ENCODE data around the gene SEC24C. TPM values are rescaled to one million over a fixed set of nuclear protein-coding genes. Genes with fewer than 3 reads are reported as not detected.
"Not testable (repeated sequence)": the region's sequence is repeated elsewhere in the genome, so short reads cannot be mapped to it uniquely, and the experiment has no call there.

SEC24C gene
- total and polyA plus RNA-seq, 2 donors = 31.4 to 40.2 TPM

DNA sequence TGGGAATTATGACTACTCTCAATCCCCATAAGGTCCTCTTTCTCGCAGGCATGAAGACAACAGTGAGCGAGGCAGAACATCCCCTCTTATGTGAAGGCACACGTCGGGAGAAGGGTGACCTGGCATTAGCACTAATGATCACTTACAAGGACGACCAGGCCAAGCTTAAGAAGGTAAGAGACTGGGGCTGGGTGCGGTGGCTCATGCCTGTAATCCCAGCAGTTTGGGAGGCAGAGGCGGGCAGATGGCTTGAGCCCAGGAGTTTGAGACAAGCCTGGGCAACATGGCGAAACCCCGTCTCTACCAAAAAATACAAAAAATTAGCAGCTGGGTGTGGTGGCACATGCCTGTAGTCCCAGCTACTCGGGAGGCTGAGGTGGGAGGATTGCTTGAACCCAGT is 51.3 kb downstream of the SEC24C start:
- H3K27me3 ChIP-seq (ENCODE audit: control insufficient read depth in 2 of 2, insufficient read depth in 1 of 2, low read length in 1 of 2); H3K4me1 ChIP-seq (ENCODE audit: control insufficient read depth in 2 of 2, insufficient read depth in 2 of 2, low read length in 2 of 2); H3K27ac ChIP-seq (ENCODE audit: low read depth in 1 of 2, low read length in 1 of 2); H3K4me3 ChIP-seq (ENCODE audit: low read length in 2 of 2); H3K9me3 ChIP-seq (ENCODE audit: control insufficient read depth in 2 of 2, insufficient read depth in 1 of 2, low read length in 1 of 2); DNase-seq (ENCODE audit: low read depth in 6 of 9, low spot score in 9 of 9): not testable (repeated sequence)
- 98% methylated on average over 10 of the region's 10 CpGs for WGBS
- H3K36me3 ChIP-seq (ENCODE audit: control insufficient read depth in 2 of 2, insufficient read depth in 2 of 2, low read length in 1 of 2) = peaks cover 82 to 95% of the 10 kb centered on the region in 2 donors

DNA sequence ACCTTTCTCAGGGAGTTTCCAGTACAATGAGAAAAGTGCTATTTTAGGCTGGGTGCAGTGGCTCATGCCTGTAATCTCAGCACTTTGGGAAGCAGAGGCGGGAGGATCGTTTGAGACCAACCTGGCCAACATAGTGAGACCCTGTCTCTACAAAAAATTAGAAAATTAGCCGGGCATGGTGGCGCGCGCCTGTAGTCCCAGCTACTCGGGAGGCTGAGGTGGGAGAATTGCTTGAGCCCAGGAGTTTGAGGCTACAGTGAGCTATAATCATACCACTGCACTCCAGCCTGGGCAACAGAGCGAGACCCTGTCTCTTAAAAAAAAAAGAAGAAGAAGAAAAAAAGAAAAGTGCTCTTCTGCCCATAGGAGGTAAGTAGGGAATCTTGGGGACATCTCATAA is 51.9 kb downstream of the SEC24C start:
- H3K27ac ChIP-seq (ENCODE audit: low read depth in 1 of 2, low read length in 1 of 2); DNase-seq (ENCODE audit: low read depth in 6 of 9, low spot score in 9 of 9); H3K4me1 ChIP-seq (ENCODE audit: control insufficient read depth in 2 of 2, insufficient read depth in 2 of 2, low read length in 2 of 2); H3K4me3 ChIP-seq (ENCODE audit: low read length in 2 of 2); H3K27me3 ChIP-seq (ENCODE audit: control insufficient read depth in 2 of 2, insufficient read depth in 1 of 2, low read length in 1 of 2); H3K9me3 ChIP-seq (ENCODE audit: control insufficient read depth in 2 of 2, insufficient read depth in 1 of 2, low read length in 1 of 2): not testable (repeated sequence)
- 98% methylated on average over 8 of the region's 8 CpGs for WGBS
- H3K36me3 ChIP-seq (ENCODE audit: control insufficient read depth in 2 of 2, insufficient read depth in 2 of 2, low read length in 1 of 2) = peaks cover 83 to 96% of the 10 kb centered on the region in 2 donors

DNA sequence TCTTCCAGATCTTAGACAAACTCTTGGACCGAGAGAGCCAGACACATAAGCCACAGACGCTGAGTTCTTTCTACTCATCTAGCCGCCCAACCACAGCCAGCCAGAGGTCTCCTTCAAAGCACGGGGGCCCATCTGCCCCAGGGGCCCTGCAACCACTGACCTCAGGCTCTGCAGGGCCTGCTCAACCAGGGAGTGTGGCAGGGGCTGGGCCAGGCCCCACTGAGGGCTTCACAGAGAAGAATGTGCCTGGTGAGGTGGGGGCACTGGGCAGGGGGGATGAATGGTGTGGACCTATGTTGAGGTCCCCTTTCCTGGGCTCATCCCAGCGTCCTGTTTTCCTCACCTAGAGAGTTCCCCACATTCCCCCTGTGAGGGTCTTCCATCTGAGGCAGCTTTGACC is 52.6 kb downstream of the SEC24C start:
- H3K4me3 ChIP-seq (ENCODE audit: low read length in 2 of 2) = no peak overlapping the region
- peaks cover 83 to 96% of the 10 kb centered on the region in 2 donors for H3K36me3 ChIP-seq (ENCODE audit: control insufficient read depth in 2 of 2, insufficient read depth in 2 of 2, low read length in 1 of 2)
- H3K9me3 ChIP-seq (ENCODE audit: control insufficient read depth in 2 of 2, insufficient read depth in 1 of 2, low read length in 1 of 2) = no peaks in the 10 kb centered on the region
- no peaks in the 10 kb centered on the region for H3K4me1 ChIP-seq (ENCODE audit: control insufficient read depth in 2 of 2, insufficient read depth in 2 of 2, low read length in 2 of 2)
- H3K27ac ChIP-seq (ENCODE audit: low read depth in 1 of 2, low read length in 1 of 2) = no peak overlapping the region
- no peak for DNase-seq (ENCODE audit: low read depth in 6 of 9, low spot score in 9 of 9)
- H3K27me3 ChIP-seq (ENCODE audit: control insufficient read depth in 2 of 2, insufficient read depth in 1 of 2, low read length in 1 of 2) = no peaks in the 10 kb centered on the region
- WGBS = 96% methylated on average over 5 of the region's 5 CpGs

DNA sequence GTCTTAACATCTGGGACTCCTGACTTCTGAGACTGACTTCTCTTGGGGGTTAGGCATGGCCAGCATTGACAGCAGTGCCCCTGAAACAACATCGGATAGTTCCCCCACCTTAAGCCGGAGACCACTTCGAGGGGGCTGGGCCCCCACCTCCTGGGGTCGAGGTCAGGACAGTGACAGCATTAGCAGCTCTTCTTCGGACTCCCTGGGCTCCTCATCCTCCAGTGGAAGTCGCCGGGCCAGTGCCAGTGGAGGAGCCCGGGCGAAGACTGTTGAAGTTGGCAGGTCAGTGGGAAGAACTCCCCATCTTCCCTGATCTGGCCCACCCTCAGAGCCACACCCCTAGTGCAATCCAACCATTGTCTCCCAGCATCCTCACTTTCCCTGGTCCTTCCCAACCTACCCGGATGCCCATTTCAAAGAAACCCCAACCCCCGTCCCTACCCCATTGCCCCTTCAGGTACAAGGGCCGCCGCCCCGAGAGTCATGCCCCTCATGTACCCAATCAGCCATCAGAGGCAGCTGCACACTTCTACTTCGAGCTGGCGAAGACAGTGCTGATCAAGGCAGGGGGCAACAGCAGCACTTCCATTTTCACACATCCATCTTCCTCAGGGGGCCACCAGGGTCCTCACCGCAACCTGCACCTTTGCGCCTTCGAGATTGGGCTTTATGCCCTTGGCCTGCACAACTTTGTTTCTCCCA is 53.3 kb downstream of the SEC24C start:
- H3K27ac ChIP-seq (ENCODE audit: low read depth in 1 of 2, low read length in 1 of 2) = no peak overlapping the region
- H3K27me3 ChIP-seq (ENCODE audit: control insufficient read depth in 2 of 2, insufficient read depth in 1 of 2, low read length in 1 of 2) = no peaks in the 10 kb centered on the region
- no peaks in the 10 kb centered on the region for H3K9me3 ChIP-seq (ENCODE audit: control insufficient read depth in 2 of 2, insufficient read depth in 1 of 2, low read length in 1 of 2)
- no peak for DNase-seq (ENCODE audit: low read depth in 6 of 9, low spot score in 9 of 9)
- peaks cover 83 to 97% of the 10 kb centered on the region in 2 donors for H3K36me3 ChIP-seq (ENCODE audit: control insufficient read depth in 2 of 2, insufficient read depth in 2 of 2, low read length in 1 of 2)
- no peaks in the 10 kb centered on the region for H3K4me1 ChIP-seq (ENCODE audit: control insufficient read depth in 2 of 2, insufficient read depth in 2 of 2, low read length in 2 of 2)
- no peak overlapping the region for H3K4me3 ChIP-seq (ENCODE audit: low read length in 2 of 2)
- WGBS = 97% methylated on average over 19 of the region's 19 CpGs

DNA sequence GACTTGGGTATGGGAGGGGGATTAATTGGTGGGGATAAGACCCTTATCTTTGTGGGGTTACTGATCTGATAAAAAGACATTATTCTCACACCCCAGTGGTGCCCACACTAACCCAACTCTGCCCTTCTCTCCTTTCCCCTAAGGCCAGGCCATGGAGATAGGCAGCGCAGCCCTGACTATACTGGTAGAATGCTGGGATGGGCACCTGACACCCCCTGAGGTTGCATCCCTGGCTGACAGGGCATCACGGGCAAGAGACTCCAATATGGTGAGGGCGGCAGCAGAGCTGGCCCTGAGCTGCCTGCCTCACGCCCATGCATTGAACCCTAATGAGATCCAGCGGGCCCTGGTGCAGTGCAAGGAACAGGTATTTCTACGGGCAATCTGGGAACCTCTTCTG is 53.9 kb downstream of the SEC24C start:
- Histone ChIP-seq H3K4me1 (ENCODE audit: control insufficient read depth in 2 of 2, insufficient read depth in 2 of 2, low read length in 2 of 2) (no peaks in the 10 kb centered on the region), H3K9me3 (ENCODE audit: control insufficient read depth in 2 of 2, insufficient read depth in 1 of 2, low read length in 1 of 2) (no peaks in the 10 kb centered on the region), H3K36me3 (ENCODE audit: control insufficient read depth in 2 of 2, insufficient read depth in 2 of 2, low read length in 1 of 2) (peaks cover 83 to 97% of the 10 kb centered on the region in 2 donors), H3K27me3 (ENCODE audit: control insufficient read depth in 2 of 2, insufficient read depth in 1 of 2, low read length in 1 of 2) (no peaks in the 10 kb centered on the region), H3K27ac (ENCODE audit: low read depth in 1 of 2, low read length in 1 of 2) (no peak overlapping the region), H3K4me3 (ENCODE audit: low read length in 2 of 2) (no peak overlapping the region)
- 98% methylated on average over 6 of the region's 6 CpGs for WGBS
- DNase-seq (ENCODE audit: low read depth in 6 of 9, low spot score in 9 of 9) = no peak

DNA sequence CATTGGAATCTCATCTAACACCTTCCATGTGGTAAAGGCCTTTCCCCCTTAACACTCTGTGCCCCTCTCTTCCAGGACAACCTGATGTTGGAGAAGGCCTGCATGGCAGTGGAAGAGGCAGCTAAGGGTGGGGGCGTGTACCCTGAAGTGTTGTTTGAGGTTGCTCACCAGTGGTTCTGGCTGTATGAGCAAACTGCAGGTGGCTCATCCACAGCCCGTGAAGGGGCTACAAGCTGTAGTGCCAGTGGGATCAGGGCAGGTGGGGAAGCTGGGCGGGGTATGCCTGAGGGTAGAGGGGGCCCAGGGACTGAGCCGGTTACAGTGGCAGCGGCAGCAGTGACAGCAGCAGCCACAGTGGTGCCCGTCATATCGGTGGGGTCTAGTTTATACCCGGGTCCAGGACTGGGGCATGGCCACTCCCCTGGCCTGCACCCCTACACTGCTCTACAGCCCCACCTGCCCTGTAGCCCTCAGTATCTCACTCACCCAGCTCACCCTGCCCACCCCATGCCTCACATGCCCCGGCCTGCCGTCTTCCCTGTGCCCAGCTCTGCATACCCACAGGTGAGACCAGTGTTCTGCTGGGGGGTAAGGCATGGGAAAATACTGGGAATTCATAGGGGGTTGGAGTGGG is 54.9 kb downstream of the SEC24C start:
- 95% methylated on average over 10 of the region's 10 CpGs for WGBS
- Histone ChIP-seq H3K36me3 (ENCODE audit: control insufficient read depth in 2 of 2, insufficient read depth in 2 of 2, low read length in 1 of 2) (peaks cover 83 to 97% of the 10 kb centered on the region in 2 donors), H3K27ac (ENCODE audit: low read depth in 1 of 2, low read length in 1 of 2) (no peak overlapping the region), H3K9me3 (ENCODE audit: control insufficient read depth in 2 of 2, insufficient read depth in 1 of 2, low read length in 1 of 2) (no peaks in the 10 kb centered on the region), H3K4me1 (ENCODE audit: control insufficient read depth in 2 of 2, insufficient read depth in 2 of 2, low read length in 2 of 2) (peaks cover 0 to 3% of the 10 kb centered on the region in 2 donors), H3K27me3 (ENCODE audit: control insufficient read depth in 2 of 2, insufficient read depth in 1 of 2, low read length in 1 of 2) (no peaks in the 10 kb centered on the region), H3K4me3 (ENCODE audit: low read length in 2 of 2) (no peak overlapping the region)
- no peak for DNase-seq (ENCODE audit: low read depth in 6 of 9, low spot score in 9 of 9)

DNA sequence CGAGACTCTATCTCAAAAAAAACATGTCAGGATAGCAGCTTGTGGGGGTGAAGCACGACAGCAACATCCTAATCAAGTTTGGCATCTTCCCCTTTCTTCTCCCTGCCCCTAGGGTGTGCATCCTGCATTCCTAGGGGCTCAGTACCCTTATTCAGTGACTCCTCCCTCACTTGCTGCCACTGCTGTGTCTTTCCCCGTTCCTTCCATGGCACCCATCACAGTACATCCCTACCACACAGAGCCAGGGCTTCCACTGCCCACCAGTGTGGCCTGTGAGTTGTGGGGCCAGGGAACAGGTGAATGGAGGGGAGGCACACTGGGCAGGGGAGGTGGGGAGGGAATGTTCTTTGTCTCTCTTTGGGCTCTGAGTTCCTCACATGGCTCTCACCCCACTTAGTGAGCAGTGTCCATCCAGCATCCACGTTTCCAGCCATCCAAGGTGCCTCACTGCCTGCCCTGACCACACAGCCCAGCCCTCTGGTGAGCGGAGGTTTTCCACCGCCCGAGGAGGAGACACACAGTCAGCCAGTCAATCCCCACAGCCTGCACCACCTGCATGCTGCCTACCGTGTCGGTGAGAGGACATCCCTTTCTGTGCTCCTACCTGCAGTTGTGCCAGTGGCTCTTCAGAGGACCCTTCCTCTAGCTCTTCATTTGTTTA is 55.9 kb downstream of the SEC24C start:
- Histone ChIP-seq H3K4me1 (ENCODE audit: control insufficient read depth in 2 of 2, insufficient read depth in 2 of 2, low read length in 2 of 2) (peaks cover 0 to 3% of the 10 kb centered on the region in 2 donors), H3K27me3 (ENCODE audit: control insufficient read depth in 2 of 2, insufficient read depth in 1 of 2, low read length in 1 of 2) (no peaks in the 10 kb centered on the region), H3K4me3 (ENCODE audit: low read length in 2 of 2) (no peak overlapping the region), H3K36me3 (ENCODE audit: control insufficient read depth in 2 of 2, insufficient read depth in 2 of 2, low read length in 1 of 2) (peaks cover 83 to 97% of the 10 kb centered on the region in 2 donors), H3K9me3 (ENCODE audit: control insufficient read depth in 2 of 2, insufficient read depth in 1 of 2, low read length in 1 of 2) (no peaks in the 10 kb centered on the region), H3K27ac (ENCODE audit: low read depth in 1 of 2, low read length in 1 of 2) (no peak overlapping the region)
- DNase-seq (ENCODE audit: low read depth in 6 of 9, low spot score in 9 of 9) = no peak
- 96% methylated on average over 9 of the region's 9 CpGs for WGBS

DNA sequence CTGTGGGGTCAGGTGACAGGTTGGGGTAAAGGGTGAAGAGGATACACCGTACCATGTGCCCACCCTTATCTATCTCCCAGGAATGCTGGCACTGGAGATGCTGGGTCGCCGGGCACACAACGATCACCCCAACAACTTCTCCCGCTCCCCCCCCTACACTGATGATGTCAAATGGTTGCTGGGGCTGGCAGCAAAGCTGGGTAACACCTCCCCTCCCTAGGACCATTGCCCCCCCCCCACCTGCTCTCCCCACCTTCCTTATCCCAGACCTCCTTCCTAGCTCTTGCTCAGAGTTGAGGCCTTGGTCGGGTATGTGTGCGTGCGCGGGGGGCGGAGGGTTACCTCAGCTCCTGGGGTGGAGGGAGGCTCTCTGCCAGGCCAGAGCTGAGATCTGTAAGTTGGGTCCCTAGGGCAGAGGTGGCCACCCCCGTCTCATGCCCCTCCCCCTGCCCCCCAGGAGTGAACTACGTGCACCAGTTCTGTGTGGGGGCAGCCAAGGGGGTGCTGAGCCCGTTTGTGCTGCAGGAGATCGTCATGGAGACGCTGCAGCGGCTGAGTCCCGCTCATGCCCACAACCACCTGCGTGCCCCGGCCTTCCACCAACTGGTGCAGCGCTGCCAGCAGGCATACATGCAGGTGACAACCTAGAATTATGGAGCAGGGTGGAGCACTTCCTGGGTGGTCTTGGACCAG is 56.5 kb downstream of the SEC24C start:
- peaks cover 89 to 97% of the 10 kb centered on the region in 2 donors for H3K36me3 ChIP-seq (ENCODE audit: control insufficient read depth in 2 of 2, insufficient read depth in 2 of 2, low read length in 1 of 2)
- no peak for DNase-seq (ENCODE audit: low read depth in 6 of 9, low spot score in 9 of 9)
- H3K27me3 ChIP-seq (ENCODE audit: control insufficient read depth in 2 of 2, insufficient read depth in 1 of 2, low read length in 1 of 2) = no peaks in the 10 kb centered on the region
- H3K9me3 ChIP-seq (ENCODE audit: control insufficient read depth in 2 of 2, insufficient read depth in 1 of 2, low read length in 1 of 2) = no peaks in the 10 kb centered on the region
- H3K4me1 ChIP-seq (ENCODE audit: control insufficient read depth in 2 of 2, insufficient read depth in 2 of 2, low read length in 2 of 2) = peaks cover 0 to 3% of the 10 kb centered on the region in 2 donors
- peak overlapping the region in 1 of 2 donors; percentile 36 for H3K27ac ChIP-seq (ENCODE audit: low read depth in 1 of 2, low read length in 1 of 2)
- H3K4me3 ChIP-seq (ENCODE audit: low read length in 2 of 2) = no peak overlapping the region
- 95% methylated on average over 20 of the region's 20 CpGs for WGBS

DNA sequence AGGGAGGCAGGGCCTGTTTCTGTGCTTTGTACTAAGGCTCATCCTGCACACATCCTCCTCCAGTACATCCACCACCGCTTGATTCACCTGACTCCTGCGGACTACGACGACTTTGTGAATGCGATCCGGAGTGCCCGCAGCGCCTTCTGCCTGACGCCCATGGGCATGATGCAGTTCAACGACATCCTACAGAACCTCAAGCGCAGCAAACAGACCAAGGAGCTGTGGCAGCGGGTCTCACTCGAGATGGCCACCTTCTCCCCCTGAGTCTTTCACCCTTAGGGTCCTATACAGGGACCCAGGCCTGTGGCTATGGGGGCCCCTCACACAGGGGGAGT is 57.0 kb downstream of the SEC24C start:
- no peaks in the 10 kb centered on the region for H3K9me3 ChIP-seq (ENCODE audit: control insufficient read depth in 2 of 2, insufficient read depth in 1 of 2, low read length in 1 of 2)
- H3K4me3 ChIP-seq (ENCODE audit: low read length in 2 of 2) = no peak overlapping the region
- peaks cover 0 to 3% of the 10 kb centered on the region in 2 donors for H3K4me1 ChIP-seq (ENCODE audit: control insufficient read depth in 2 of 2, insufficient read depth in 2 of 2, low read length in 2 of 2)
- no peak for DNase-seq (ENCODE audit: low read depth in 6 of 9, low spot score in 9 of 9)
- peaks cover 94 to 99% of the 10 kb centered on the region in 2 donors for H3K36me3 ChIP-seq (ENCODE audit: control insufficient read depth in 2 of 2, insufficient read depth in 2 of 2, low read length in 1 of 2)
- peak overlapping the region in 1 of 2 donors; percentile 36 for H3K27ac ChIP-seq (ENCODE audit: low read depth in 1 of 2, low read length in 1 of 2)
- 98% methylated on average over 13 of the region's 13 CpGs for WGBS
- no peaks in the 10 kb centered on the region for H3K27me3 ChIP-seq (ENCODE audit: control insufficient read depth in 2 of 2, insufficient read depth in 1 of 2, low read length in 1 of 2)
